Neuron (in vitro differentiated cells): ENCODE measurements around the gene FANCD2OS.
"Not testable (repeated sequence)": the region's sequence is repeated elsewhere in the genome, so short reads cannot be mapped to it uniquely, and the experiment has no call there.

Experiments
- H2AFZ ChIP-seq: one replicate; pipeline ENCODE4 v1.6.1; 2013; ENCODE audit warnings: low read depth, mild to moderate bottlenecking, inconsistent platforms, low read length, moderate library complexity
- H3K27me3 ChIP-seq: one replicate; pipeline ENCODE4 v1.6.1; 2013; ENCODE audit warnings: low read length; ENCODE audit not compliant: insufficient read depth
- H3K36me3 ChIP-seq: one replicate; pipeline ENCODE4 v1.6.1; 2013; ENCODE audit warnings: low read length; ENCODE audit not compliant: insufficient read depth
- H3K4me1 ChIP-seq: one replicate; pipeline ENCODE4 v1.6.1; 2013; ENCODE audit warnings: low read length; ENCODE audit not compliant: insufficient read depth
- H3K4me3 ChIP-seq: 2 replicates; pipeline ENCODE4 v1.5.1; 2013; ENCODE audit warnings: mild to moderate bottlenecking, low read length, moderate library complexity
- H3K9me3 ChIP-seq: one replicate; pipeline ENCODE4 v1.6.1; 2013; ENCODE audit warnings: low read length

FANCD2OS gene

GRCh38 chr3:10108091-10108490 lies at the start of gene FANCD2OS:
TSS of gene FANCD2OS (minus strand) at chr3:10108255. CDS start at chr3:10104774, 3,481 bp downstream.
- Histone ChIP-seq H3K4me1 (no peaks in the 10 kb centered on the region), H3K27me3 (no peaks in the 10 kb centered on the region), H3K4me3 (no peak within 1 kb of the TSS), H3K9me3 (no peaks in the 10 kb centered on the region), H2AFZ (no peak within 1 kb of the TSS), H3K36me3 (no peaks in the 10 kb centered on the region)

- H3K4me1 ChIP-seq: no peaks in the 10 kb centered on the region
- no peak overlapping the region for H3K4me3 ChIP-seq
- no peaks in the 10 kb centered on the region for H3K9me3 ChIP-seq
- no peak overlapping the region for H2AFZ ChIP-seq
- H3K27me3 ChIP-seq: no peaks in the 10 kb centered on the region
- peaks cover 24% of the 10 kb centered on the region for H3K36me3 ChIP-seq
Observed at GRCh38 chr3:10157031-10157430, 49.0 kb upstream of the FANCD2OS start.

- peaks cover 31% of the 10 kb centered on the region for H3K36me3 ChIP-seq
- no peaks in the 10 kb centered on the region for H3K27me3 ChIP-seq
- H2AFZ ChIP-seq: no peak overlapping the region
- H3K4me3 ChIP-seq: no peak overlapping the region
- no peaks in the 10 kb centered on the region for H3K4me1 ChIP-seq
- H3K9me3 ChIP-seq: no peaks in the 10 kb centered on the region
Observed at GRCh38 chr3:10155658-10156057, 47.6 kb upstream of the FANCD2OS start.

- Histone ChIP-seq H2AFZ (no peak overlapping the region), H3K4me3 (no peak overlapping the region), H3K36me3 (peaks cover 37% of the 10 kb centered on the region), H3K4me1 (no peaks in the 10 kb centered on the region), H3K27me3 (no peaks in the 10 kb centered on the region), H3K9me3 (no peaks in the 10 kb centered on the region)
Observed at GRCh38 chr3:10155123-10155472, 47.0 kb upstream of the FANCD2OS start.

GRCh38 chr3:10154335-10155122 lies 46.5 kb upstream of the FANCD2OS start:
- H2AFZ ChIP-seq: no peak overlapping the region
- peaks cover 42% of the 10 kb centered on the region for H3K36me3 ChIP-seq
- H3K27me3 ChIP-seq: no peaks in the 10 kb centered on the region
- no peaks in the 10 kb centered on the region for H3K9me3 ChIP-seq
- H3K4me3 ChIP-seq: no peak overlapping the region
- H3K4me1 ChIP-seq: no peaks in the 10 kb centered on the region

GRCh38 chr3:10150987-10151386 lies 42.9 kb upstream of the FANCD2OS start:
- Histone ChIP-seq H3K36me3 (peaks cover 62% of the 10 kb centered on the region), H3K4me1 (no peaks in the 10 kb centered on the region), H3K4me3 (no peak overlapping the region), H2AFZ (no peak overlapping the region), H3K27me3 (no peaks in the 10 kb centered on the region), H3K9me3 (no peaks in the 10 kb centered on the region)

GRCh38 chr3:10149226-10149625 lies 41.2 kb upstream of the FANCD2OS start:
- Histone ChIP-seq H3K9me3 (peaks cover 4% of the 10 kb centered on the region), H3K27me3 (no peaks in the 10 kb centered on the region), H3K4me1 (no peaks in the 10 kb centered on the region), H3K4me3 (no peak overlapping the region), H2AFZ (no peak overlapping the region), H3K36me3 (peaks cover 62% of the 10 kb centered on the region)

- Histone ChIP-seq H3K4me1 (peaks cover 4% of the 10 kb centered on the region), H3K9me3 (peaks cover 6% of the 10 kb centered on the region), H3K36me3 (peaks cover 45% of the 10 kb centered on the region), H2AFZ (no peak overlapping the region), H3K27me3 (no peaks in the 10 kb centered on the region), H3K4me3 (no peak overlapping the region)
Observed at GRCh38 chr3:10145685-10146084, 37.6 kb upstream of the FANCD2OS start.

- Histone ChIP-seq H3K36me3 (peaks cover 27% of the 10 kb centered on the region), H2AFZ (no peak overlapping the region), H3K4me1 (peaks cover 4% of the 10 kb centered on the region), H3K27me3 (no peaks in the 10 kb centered on the region), H3K9me3 (peaks cover 6% of the 10 kb centered on the region), H3K4me3 (peak overlapping the region; percentile 97)
Observed at GRCh38 chr3:10142707-10143560, 34.9 kb upstream of the FANCD2OS start.

GRCh38 chr3:10140996-10141546 lies 33.0 kb upstream of the FANCD2OS start:
- H3K4me3 ChIP-seq: peak overlapping the region; percentile 97
- H3K36me3 ChIP-seq: peaks cover 14% of the 10 kb centered on the region
- H2AFZ ChIP-seq: peak overlapping the region; percentile 84
- H3K27me3 ChIP-seq: no peaks in the 10 kb centered on the region
- H3K4me1 ChIP-seq: peaks cover 4% of the 10 kb centered on the region
- H3K9me3 ChIP-seq: peaks cover 6% of the 10 kb centered on the region

GRCh38 chr3:10137178-10137577 lies 29.1 kb upstream of the FANCD2OS start:
- Histone ChIP-seq H3K9me3 (no peaks in the 10 kb centered on the region), H2AFZ (no peak overlapping the region), H3K27me3 (no peaks in the 10 kb centered on the region), H3K4me1 (no peaks in the 10 kb centered on the region), H3K4me3 (no peak overlapping the region), H3K36me3 (no peaks in the 10 kb centered on the region)

- Histone ChIP-seq H3K4me3 (no peak overlapping the region), H3K4me1 (no peaks in the 10 kb centered on the region), H2AFZ (no peak overlapping the region), H3K9me3 (no peaks in the 10 kb centered on the region), H3K27me3 (no peaks in the 10 kb centered on the region), H3K36me3 (no peaks in the 10 kb centered on the region)
Observed at GRCh38 chr3:10136426-10137005, 28.5 kb upstream of the FANCD2OS start.

GRCh38 chr3:10135872-10136271 lies 27.8 kb upstream of the FANCD2OS start:
- H2AFZ ChIP-seq, H3K9me3 ChIP-seq, H3K4me1 ChIP-seq: not testable (repeated sequence)

More at GRCh38 chr3:10135872-10136271, 27.8 kb upstream of the FANCD2OS start:
- not testable (repeated sequence) for H3K4me3 ChIP-seq, H3K27me3 ChIP-seq, H3K36me3 ChIP-seq
